Ecto neural progenitor cell (in vitro differentiated cells): ENCODE data around the gene IL10.

Source experiments
- DNase-seq: peaks from one replicate; pipeline ENCODE4 v3.0.0-alpha.2; 2018; ENCODE audit warnings: low spot score

Gene IL10

GRCh38 chr1:206772243-206772937 is at the start of gene IL10:
TSS of gene IL10 (minus strand) at chr1:206772494. CDS start at chr1:206772435, 59 bp downstream.
- no peak for DNase-seq

GRCh38 chr1:206821493-206821892 is 49.2 kb upstream of the IL10 start:
- no peak for DNase-seq

- no peak for DNase-seq
Measured at GRCh38 chr1:206816390-206817287, 44.3 kb upstream of the IL10 start.

- no peak for DNase-seq
Measured at GRCh38 chr1:206814716-206815341, 42.5 kb upstream of the IL10 start.

GRCh38 chr1:206812471-206812870 is 40.2 kb upstream of the IL10 start:
- DNase-seq = no peak

- DNase-seq = no peak
Measured at GRCh38 chr1:206809504-206810084, 37.3 kb upstream of the IL10 start.

- DNase-seq = no peak
Measured at GRCh38 chr1:206808615-206809014, 36.3 kb upstream of the IL10 start.

- DNase-seq = no peak
Measured at GRCh38 chr1:206805357-206805756, 33.1 kb upstream of the IL10 start.

- DNase-seq = no peak
Measured at GRCh38 chr1:206804156-206804737, 32.0 kb upstream of the IL10 start.

- no peak for DNase-seq
Measured at GRCh38 chr1:206803221-206803730, 31.0 kb upstream of the IL10 start.

- DNase-seq = no peak
Measured at GRCh38 chr1:206802401-206802800, 30.1 kb upstream of the IL10 start.

GRCh38 chr1:206801467-206801866 is 29.2 kb upstream of the IL10 start:
- no peak for DNase-seq

GRCh38 chr1:206800891-206801290 is 28.6 kb upstream of the IL10 start:
- DNase-seq = no peak

GRCh38 chr1:206800411-206800810 is 28.1 kb upstream of the IL10 start:
- DNase-seq = no peak

GRCh38 chr1:206799311-206799710 is 27.0 kb upstream of the IL10 start:
- DNase-seq = no peak

GRCh38 chr1:206798384-206798996 is 26.2 kb upstream of the IL10 start:
- no peak for DNase-seq

- DNase-seq = no peak
Measured at GRCh38 chr1:206797534-206798383, 25.5 kb upstream of the IL10 start.

- DNase-seq = no peak
Measured at GRCh38 chr1:206796981-206797402, 24.7 kb upstream of the IL10 start.

GRCh38 chr1:206796116-206796515 is 23.8 kb upstream of the IL10 start:
- no peak for DNase-seq

- DNase-seq = no peak
Measured at GRCh38 chr1:206794294-206794908, 22.1 kb upstream of the IL10 start.
